HUES64 (cell line): ENCODE results near the gene ZMYND8.

Experiments used
- H3K27ac ChIP-seq: 2 replicates; pipeline ENCODE4 v1.7.0; 2013; ENCODE audit warnings: low read depth, low read length, inconsistent platforms
- H3K27me3 ChIP-seq: 2 replicates; pipeline ENCODE4 v1.6.1; 2013; ENCODE audit warnings: mild to moderate bottlenecking, low read length; ENCODE audit not compliant: insufficient read depth
- H3K36me3 ChIP-seq: 2 replicates; pipeline ENCODE4 v1.6.1; 2013; ENCODE audit warnings: mild to moderate bottlenecking, low read length; ENCODE audit not compliant: insufficient read depth
- H3K4me1 ChIP-seq: 2 replicates; pipeline ENCODE4 v1.6.1; 2013; ENCODE audit warnings: mild to moderate bottlenecking, low read length, moderate library complexity; ENCODE audit not compliant: insufficient read depth
- H3K4me3 ChIP-seq: 2 replicates; pipeline ENCODE4 v1.5.1; 2013; ENCODE audit warnings: mild to moderate bottlenecking, low read length, moderate library complexity
- H3K9ac ChIP-seq: 2 replicates; pipeline ENCODE4 v1.6.1; 2013; ENCODE audit warnings: mild to moderate bottlenecking, low read depth, low read length
- H3K9me3 ChIP-seq: 2 replicates; pipeline ENCODE4 v1.6.1; 2013; ENCODE audit warnings: low read depth, low read length; ENCODE audit not compliant: insufficient read depth
- WGBS: fragments of 150-250, 120-280 bp; methylation state at CpG from one replicate; pipeline ENCODE4 v1.1.7; 2013; ENCODE audit warnings: missing lambda C conversion rate; 5-methylcytosine and 5-hydroxymethylcytosine counted together

The ZMYND8 gene

GRCh38 chr20:47224857-47225256 lies 131.6 kb downstream of the ZMYND8 start:
- H3K27ac ChIP-seq: no peak overlapping the region
- H3K4me1 ChIP-seq: no peaks in the 10 kb centered on the region
- 97% methylated on average over 4 of the region's 4 CpGs for WGBS
- no peak overlapping the region for H3K9ac ChIP-seq
- H3K36me3 ChIP-seq: peaks cover 98% of the 10 kb centered on the region
- no peak overlapping the region for H3K4me3 ChIP-seq
- no peaks in the 10 kb centered on the region for H3K27me3 ChIP-seq
- no peaks in the 10 kb centered on the region for H3K9me3 ChIP-seq

GRCh38 chr20:47224300-47224791 lies 132.2 kb downstream of the ZMYND8 start:
- no peak overlapping the region for H3K9ac ChIP-seq
- no peak overlapping the region for H3K4me3 ChIP-seq
- no peaks in the 10 kb centered on the region for H3K4me1 ChIP-seq
- H3K27me3 ChIP-seq: no peaks in the 10 kb centered on the region
- peaks cover 98% of the 10 kb centered on the region for H3K36me3 ChIP-seq
- WGBS: 96% methylated on average over 11 of the region's 11 CpGs
- no peaks in the 10 kb centered on the region for H3K9me3 ChIP-seq
- no peak overlapping the region for H3K27ac ChIP-seq

- 93% methylated on average over 1 of the region's 1 CpG for WGBS
- no peaks in the 10 kb centered on the region for H3K27me3 ChIP-seq
- H3K27ac ChIP-seq: no peak overlapping the region
- no peaks in the 10 kb centered on the region for H3K4me1 ChIP-seq
- H3K9me3 ChIP-seq: no peaks in the 10 kb centered on the region
- H3K36me3 ChIP-seq: peaks cover 95% of the 10 kb centered on the region
- H3K9ac ChIP-seq: no peak overlapping the region
- H3K4me3 ChIP-seq: no peak overlapping the region
These were observed 132.6 kb downstream of the ZMYND8 start for GRCh38 chr20:47223896-47224295.

- Histone ChIP-seq H3K27ac (no peak overlapping the region), H3K27me3 (no peaks in the 10 kb centered on the region), H3K4me1 (no peaks in the 10 kb centered on the region), H3K9ac (no peak overlapping the region), H3K9me3 (no peaks in the 10 kb centered on the region), H3K4me3 (no peak overlapping the region), H3K36me3 (peaks cover 95% of the 10 kb centered on the region)
- WGBS: 95% methylated on average over 11 of the region's 12 CpGs
These were observed 133.9 kb downstream of the ZMYND8 start for GRCh38 chr20:47222468-47223119.

- H3K27me3 ChIP-seq: no peaks in the 10 kb centered on the region
- H3K4me3 ChIP-seq: no peak overlapping the region
- no peaks in the 10 kb centered on the region for H3K9me3 ChIP-seq
- no peak overlapping the region for H3K27ac ChIP-seq
- peaks cover 92% of the 10 kb centered on the region for H3K36me3 ChIP-seq
- H3K9ac ChIP-seq: no peak overlapping the region
- H3K4me1 ChIP-seq: no peaks in the 10 kb centered on the region
- 93% methylated on average over 16 of the region's 16 CpGs for WGBS
These were observed 135.4 kb downstream of the ZMYND8 start for GRCh38 chr20:47221036-47221625.

- no peak overlapping the region for H3K4me3 ChIP-seq
- 86% methylated on average over 8 of the region's 8 CpGs for WGBS
- no peaks in the 10 kb centered on the region for H3K9me3 ChIP-seq
- no peak overlapping the region for H3K27ac ChIP-seq
- H3K27me3 ChIP-seq: no peaks in the 10 kb centered on the region
- H3K4me1 ChIP-seq: no peaks in the 10 kb centered on the region
- H3K9ac ChIP-seq: no peak overlapping the region
- H3K36me3 ChIP-seq: peaks cover 93% of the 10 kb centered on the region
These were observed 136.3 kb downstream of the ZMYND8 start for GRCh38 chr20:47220161-47220582.

DNA sequence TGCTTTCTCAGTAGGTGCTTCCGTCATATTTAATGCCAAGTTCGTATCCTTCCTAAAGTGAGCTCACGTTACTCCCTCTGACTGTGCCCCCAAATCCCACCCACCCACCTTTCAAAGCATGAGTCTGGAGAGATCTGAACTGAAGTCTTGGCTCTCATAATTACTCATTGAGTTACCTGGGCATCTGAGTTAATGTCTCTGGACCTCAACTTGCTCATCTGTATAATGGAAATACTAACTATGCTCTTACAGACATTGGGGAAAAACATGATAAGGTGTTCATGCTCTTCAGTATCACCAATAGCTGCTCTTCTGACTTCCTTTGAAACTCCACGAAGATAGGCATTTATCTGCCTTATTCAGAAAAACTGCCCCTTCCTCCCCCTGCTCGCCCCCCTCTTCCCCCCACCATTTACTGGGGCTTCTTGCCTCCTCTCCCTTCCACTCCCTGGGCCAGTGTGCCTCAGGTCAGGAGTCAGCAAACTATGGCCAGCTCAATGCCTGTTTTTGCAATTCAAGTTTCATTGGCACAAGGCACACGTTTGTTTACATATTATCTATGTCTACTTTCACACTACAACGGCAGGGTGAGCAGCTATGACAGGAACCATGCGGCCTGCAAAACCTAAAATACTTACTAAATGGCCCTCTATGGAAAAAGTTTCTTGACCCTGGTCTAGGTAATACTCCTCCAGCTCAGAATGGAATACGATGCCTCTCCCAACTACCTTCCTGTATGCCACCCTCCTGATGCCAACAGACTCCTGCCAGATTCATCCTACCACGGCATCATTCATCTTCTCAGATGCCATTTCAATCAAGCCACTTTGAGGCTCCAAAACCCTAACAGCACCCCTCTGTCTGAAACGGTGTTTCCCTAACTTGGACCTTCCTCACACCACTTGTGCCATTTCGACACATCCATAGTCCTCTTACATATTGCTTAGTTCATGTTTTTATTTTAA lies 138.7 kb downstream of the ZMYND8 start:
- WGBS: 95% methylated on average over 12 of the region's 12 CpGs
- no peak overlapping the region for H3K4me3 ChIP-seq
- H3K9me3 ChIP-seq: no peaks in the 10 kb centered on the region
- H3K27ac ChIP-seq: no peak overlapping the region
- H3K36me3 ChIP-seq: peaks cover 92% of the 10 kb centered on the region
- H3K9ac ChIP-seq: no peak overlapping the region
- H3K27me3 ChIP-seq: no peaks in the 10 kb centered on the region
- H3K4me1 ChIP-seq: no peaks in the 10 kb centered on the region

GRCh38 chr20:47216819-47217410 lies 139.6 kb downstream of the ZMYND8 start:
- Histone ChIP-seq H3K27ac (no peak overlapping the region), H3K9me3 (no peaks in the 10 kb centered on the region), H3K36me3 (peaks cover 92% of the 10 kb centered on the region)

DNA sequence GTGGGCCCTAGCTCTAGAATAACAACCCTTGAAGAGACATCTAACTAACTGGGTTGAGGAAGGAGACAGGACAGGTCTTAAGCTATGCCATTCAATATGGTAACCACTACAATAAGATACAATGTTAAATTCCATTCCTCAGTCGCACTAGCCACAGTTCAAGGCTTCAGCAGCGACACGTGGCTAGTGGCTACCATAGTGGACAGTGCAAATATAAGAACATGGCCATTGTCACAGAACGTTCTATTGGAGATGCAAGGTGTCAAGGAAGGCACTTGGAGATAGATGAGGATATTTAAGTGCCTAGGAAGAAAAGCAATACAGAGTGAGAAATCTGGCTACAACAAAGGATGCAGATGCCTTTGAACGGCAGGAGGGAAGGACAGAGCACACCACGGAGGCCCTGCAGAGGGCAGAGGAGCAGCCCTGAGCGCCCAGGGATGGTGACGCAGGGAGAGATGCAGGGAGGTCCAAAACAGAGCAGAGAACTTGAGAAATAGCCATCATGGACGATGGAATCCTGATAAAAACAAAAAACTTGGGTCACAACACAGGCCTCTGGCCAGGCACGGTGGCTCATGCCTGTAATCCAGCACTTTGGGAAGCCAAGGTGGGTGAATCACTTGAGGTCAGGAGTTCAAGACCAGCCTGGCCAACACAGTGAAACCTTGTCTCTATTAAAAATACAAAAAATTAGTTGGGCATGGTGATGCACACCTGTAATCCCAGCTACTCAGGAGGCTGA lies 140.7 kb downstream of the ZMYND8 start:
- no peak overlapping the region for H3K27ac ChIP-seq
- H3K36me3 ChIP-seq: peaks cover 92% of the 10 kb centered on the region
- H3K9me3 ChIP-seq: no peaks in the 10 kb centered on the region
- H3K4me1 ChIP-seq: no peaks in the 10 kb centered on the region
- H3K4me3 ChIP-seq: no peak overlapping the region
- H3K27me3 ChIP-seq: no peaks in the 10 kb centered on the region
- no peak overlapping the region for H3K9ac ChIP-seq
- WGBS: 93% methylated on average over 10 of the region's 10 CpGs

More at GRCh38 chr20:47216819-47217410, 139.6 kb downstream of the ZMYND8 start:
- H3K27me3 ChIP-seq: no peaks in the 10 kb centered on the region
- WGBS: 94% methylated on average over 7 of the region's 7 CpGs
- no peaks in the 10 kb centered on the region for H3K4me1 ChIP-seq
- H3K4me3 ChIP-seq: no peak overlapping the region
- no peak overlapping the region for H3K9ac ChIP-seq

- Histone ChIP-seq H3K27me3 (no peaks in the 10 kb centered on the region), H3K36me3 (peaks cover 97% of the 10 kb centered on the region), H3K9me3 (no peaks in the 10 kb centered on the region), H3K27ac (no peak overlapping the region), H3K9ac (no peak overlapping the region), H3K4me3 (no peak overlapping the region), H3K4me1 (no peaks in the 10 kb centered on the region)
- WGBS: 94% methylated on average over 9 of the region's 9 CpGs
These were observed 142.5 kb downstream of the ZMYND8 start for GRCh38 chr20:47213966-47214365.
